Measurements from ENCODE around the gene BRSK1.

DNA sequence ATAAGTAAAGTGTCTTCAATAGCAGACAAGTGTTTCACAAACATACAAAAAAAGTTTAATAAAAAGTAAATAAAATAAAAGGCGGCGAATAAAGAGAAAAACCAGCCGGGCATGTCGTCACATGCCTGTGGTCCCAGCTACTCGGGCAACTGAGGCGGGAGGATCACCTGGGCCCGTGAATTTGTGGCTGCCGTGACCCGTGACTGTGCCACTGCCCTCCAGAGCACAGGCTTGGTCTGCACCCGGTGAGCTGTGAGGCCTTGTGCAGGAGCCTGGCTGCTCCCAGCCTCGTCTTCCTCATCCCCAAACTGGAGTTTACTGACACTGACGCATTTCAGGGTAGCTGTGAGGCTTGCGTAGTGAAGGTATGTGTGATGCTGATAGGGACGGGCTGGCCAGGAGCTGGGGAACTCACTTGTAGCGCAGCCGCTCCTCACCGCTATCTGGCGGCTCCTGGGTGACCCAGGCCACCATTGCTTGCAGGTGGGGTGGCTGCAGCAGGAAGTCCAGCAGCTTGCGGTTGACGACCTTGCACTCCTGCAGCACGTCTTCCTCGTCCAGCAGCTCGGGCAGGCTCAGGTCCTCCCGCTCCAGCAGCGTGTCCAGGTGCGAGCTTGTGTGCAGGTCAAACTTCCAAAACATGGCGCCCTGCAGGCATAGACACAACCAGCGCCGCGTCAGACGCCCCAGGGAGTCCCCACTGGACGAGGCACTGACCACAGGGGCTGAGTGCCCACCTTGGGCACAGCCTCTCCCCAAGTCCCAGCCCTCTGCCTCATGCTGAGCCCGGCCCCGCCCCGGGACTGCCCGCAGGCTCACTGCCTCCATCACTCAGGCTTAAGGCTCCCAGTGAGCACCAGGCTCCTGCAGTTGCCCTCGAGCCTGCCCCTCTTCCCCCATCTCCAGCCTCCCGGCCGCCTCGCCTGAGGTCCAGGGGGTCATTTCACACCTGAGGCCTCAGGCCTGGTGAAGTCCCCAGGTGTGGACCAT is 37.0 kb upstream of the BRSK1 start:
- TF ChIP-seq, protein P1, sequence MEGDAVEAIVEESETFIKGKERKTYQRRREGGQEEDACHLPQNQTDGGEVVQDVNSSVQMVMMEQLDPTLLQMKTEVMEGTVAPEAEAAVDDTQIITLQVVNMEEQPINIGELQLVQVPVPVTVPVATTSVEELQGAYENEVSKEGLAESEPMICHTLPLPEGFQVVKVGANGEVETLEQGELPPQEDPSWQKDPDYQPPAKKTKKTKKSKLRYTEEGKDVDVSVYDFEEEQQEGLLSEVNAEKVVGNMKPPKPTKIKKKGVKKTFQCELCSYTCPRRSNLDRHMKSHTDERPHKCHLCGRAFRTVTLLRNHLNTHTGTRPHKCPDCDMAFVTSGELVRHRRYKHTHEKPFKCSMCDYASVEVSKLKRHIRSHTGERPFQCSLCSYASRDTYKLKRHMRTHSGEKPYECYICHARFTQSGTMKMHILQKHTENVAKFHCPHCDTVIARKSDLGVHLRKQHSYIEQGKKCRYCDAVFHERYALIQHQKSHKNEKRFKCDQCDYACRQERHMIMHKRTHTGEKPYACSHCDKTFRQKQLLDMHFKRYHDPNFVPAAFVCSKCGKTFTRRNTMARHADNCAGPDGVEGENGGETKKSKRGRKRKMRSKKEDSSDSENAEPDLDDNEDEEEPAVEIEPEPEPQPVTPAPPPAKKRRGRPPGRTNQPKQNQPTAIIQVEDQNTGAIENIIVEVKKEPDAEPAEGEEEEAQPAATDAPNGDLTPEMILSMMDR (conservative IDR thresholded peaks at IDR 0.05; ENCODE audit: low read length), result no peak
- TF ChIP-seq EZH2phosphoT487 (IDR thresholded peaks at IDR 0.05; ENCODE audit: borderline replicate concordance), result no peak
